Fibroblast of skin of abdomen (primary cell): ENCODE measurements around the gene SHF.

Experiments
- DNase-seq: peaks from one replicate; pipeline ENCODE4 v3.0.0-alpha.2; 2013

Gene SHF

GRCh38 chr15:45169608-45170480, 17.9 kb downstream of the SHF start:
- DNase-seq: no peak

- no peak for DNase-seq
Observed at GRCh38 chr15:45168751-45169551, 18.8 kb downstream of the SHF start.

GRCh38 chr15:45168286-45168685, 19.5 kb downstream of the SHF start:
- no peak for DNase-seq

- no peak for DNase-seq
Observed at GRCh38 chr15:45167631-45168205, 20.0 kb downstream of the SHF start.

- DNase-seq: peak; percentile 90
Observed at GRCh38 chr15:45166834-45167630, 20.7 kb downstream of the SHF start.

GRCh38 chr15:45165536-45165935, 22.2 kb downstream of the SHF start:
- DNase-seq: no peak

- no peak for DNase-seq
Observed at GRCh38 chr15:45164914-45165313, 22.9 kb downstream of the SHF start.

- no peak for DNase-seq
Observed at GRCh38 chr15:45163508-45163856, 24.3 kb downstream of the SHF start.

- DNase-seq: peak; percentile 78
Observed at GRCh38 chr15:45162771-45163507, 24.8 kb downstream of the SHF start.

GRCh38 chr15:45161666-45162065, 26.1 kb downstream of the SHF start:
- no peak for DNase-seq

- DNase-seq: peak; percentile 79
Observed at GRCh38 chr15:45157974-45158373, 29.8 kb downstream of the SHF start.

GRCh38 chr15:45156744-45157455, 30.9 kb downstream of the SHF start:
- peak; percentile 70 for DNase-seq

- no peak for DNase-seq
Observed at GRCh38 chr15:45155739-45156138, 32.0 kb downstream of the SHF start.

- no peak for DNase-seq
Observed at GRCh38 chr15:45151998-45152828, 35.6 kb downstream of the SHF start.

GRCh38 chr15:45150997-45151396, 36.8 kb downstream of the SHF start:
- no peak for DNase-seq

GRCh38 chr15:45150481-45150880, 37.3 kb downstream of the SHF start:
- peak; percentile 15 for DNase-seq

GRCh38 chr15:45149060-45149459, 38.7 kb downstream of the SHF start:
- DNase-seq: no peak

- DNase-seq: no peak
Observed at GRCh38 chr15:45148076-45149059, 39.4 kb downstream of the SHF start.

GRCh38 chr15:45147606-45148005, 40.2 kb downstream of the SHF start:
- DNase-seq: no peak
